Left lobe of liver (tissue), 2 donors: Measurements from ENCODE around the gene COX19. TPM values are rescaled to one million over a fixed set of nuclear protein-coding genes. Genes with fewer than 3 reads are reported as not detected.

Experiments
- ATAC-seq: fragments of 200-7000 bp; cut with Tn5 transposase; one replicate; pipeline ENCODE4 v1.9.1; 2020; ENCODE audit warnings: mild to moderate bottlenecking, moderate library complexity
- DNase-seq: peaks from one replicate; pipeline ENCODE4 v3.0.0-alpha.2; 2020; ENCODE audit warnings: low spot score
- total RNA-seq: library from RNA; stranded (reverse); gene quantifications from one replicate; pipeline ENCODE4 v1.2.1, GENCODE V29; 2021
- donor health status: DM: no; HTN: no; CAD: no; lungs with moderate emphysema.
- donor health status: DM: no; HTN: yes; CAD: no.

COX19 gene
- total RNA-seq, 1 donor from 2014 or later = 5.2 TPM

DNA sequence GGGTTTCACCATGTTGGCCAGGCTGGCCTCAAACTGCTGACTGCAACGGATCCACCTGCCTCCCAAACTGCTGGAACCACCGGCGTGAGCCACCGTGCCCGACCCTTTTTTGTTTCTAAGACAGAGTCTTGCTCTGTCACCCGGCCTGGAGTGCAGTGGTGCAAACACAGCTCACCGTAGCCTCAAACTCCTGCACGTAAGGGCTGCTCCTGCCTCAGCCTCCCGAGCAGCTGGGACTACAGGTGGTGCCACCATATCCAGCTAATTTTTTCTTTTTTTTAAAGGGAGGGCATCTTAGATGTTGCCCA lies 57.3 kb downstream of the COX19 start:
- ATAC-seq = no peak
- peak; percentile 29 for DNase-seq

DNA sequence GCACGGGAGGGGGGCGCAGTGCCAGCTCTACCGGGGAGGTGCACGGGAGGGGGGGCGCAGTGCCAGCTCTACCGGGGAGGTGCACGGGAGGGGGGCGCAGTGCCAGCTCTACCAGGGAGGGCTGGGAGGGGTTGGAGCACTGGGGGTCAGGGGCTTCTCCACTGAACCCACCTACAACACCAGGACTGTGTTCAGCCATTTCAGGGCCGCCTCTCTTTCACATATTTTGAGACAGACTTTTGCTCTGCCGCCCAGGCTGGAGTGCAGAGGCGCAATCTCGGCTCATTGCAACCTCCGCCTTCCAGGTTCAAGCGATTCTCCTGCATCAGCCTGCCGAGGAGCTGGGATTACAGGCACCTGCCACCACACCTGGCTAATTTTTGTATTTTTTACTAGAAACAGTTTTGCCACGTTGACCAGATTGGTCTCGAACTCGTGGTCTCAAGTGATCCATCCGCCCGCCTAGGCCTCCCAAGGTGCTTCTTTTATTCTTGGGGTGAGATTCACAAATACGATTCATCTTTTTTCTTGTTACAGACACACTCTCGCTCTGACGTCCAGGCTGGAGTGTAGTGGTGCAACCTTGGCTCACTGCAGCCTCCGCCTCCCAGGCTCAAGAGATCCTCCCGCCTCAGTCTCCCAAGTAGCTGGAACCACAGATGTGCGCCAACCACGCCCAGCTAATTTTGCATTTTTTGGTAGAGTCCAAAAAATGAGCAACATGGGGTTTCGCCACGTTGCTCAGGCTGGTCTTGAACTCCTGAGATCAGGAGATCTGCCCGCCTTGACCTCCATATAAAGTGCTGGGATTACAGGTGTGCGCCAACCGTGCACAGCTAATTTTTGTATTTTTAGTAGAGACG lies 57.9 kb downstream of the COX19 start:
- ATAC-seq = no peak
- DNase-seq = no peak

DNA sequence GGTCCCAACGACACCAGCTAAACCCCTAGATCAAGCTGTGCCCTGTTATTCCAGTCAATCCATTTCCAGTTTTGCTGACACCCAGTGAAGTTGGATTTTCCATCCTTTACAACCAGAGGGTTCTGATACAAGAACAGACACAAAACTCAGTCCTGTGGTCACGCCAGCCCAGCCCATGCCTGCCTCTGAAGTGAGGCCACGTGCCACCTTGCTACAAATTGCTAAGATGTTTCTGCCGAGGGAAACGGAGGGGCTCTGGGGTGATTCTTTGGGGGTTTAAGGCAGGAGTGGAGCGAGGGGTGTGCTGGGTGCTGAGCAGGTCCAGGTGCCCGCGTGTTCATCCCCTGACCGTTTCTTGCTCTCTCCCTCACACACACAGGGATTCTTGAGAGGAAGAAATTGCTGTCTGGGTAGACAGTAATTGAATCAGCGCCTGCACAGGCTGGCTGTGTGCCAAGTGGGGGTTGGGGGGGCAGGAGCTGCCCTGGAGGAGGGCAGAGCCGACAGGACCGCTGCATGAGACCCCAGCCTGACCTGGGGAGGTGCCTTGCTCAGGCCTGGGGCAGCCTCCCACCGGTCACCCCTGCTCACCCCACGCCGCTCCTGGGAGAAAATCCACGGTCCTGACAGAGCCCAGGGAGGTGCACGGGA lies 58.9 kb downstream of the COX19 start:
- DNase-seq (no peak), ATAC-seq (no peak)

Other genes with a start within 250 kb of the COX19 start
- gene DNAAF5, start 248.8 kb downstream of the COX19 start, total RNA-seq = 10.0 TPM
- gene PRKAR1B, start 248.3 kb downstream of the COX19 start, total RNA-seq = 7.0 TPM
- gene SUN1, start 143.1 kb downstream of the COX19 start, total RNA-seq = 41.5 TPM
- 38.2 TPM for gene GET4, start 99.0 kb downstream of the COX19 start, total RNA-seq
- 2.8 TPM for gene ADAP1, start 20.9 kb downstream of the COX19 start, total RNA-seq
- gene CYP2W1, start 7.6 kb upstream of the COX19 start, total RNA-seq = 0.08 TPM
- 28.1 TPM for gene GPR146, start 69.0 kb upstream of the COX19 start, total RNA-seq
- gene GPER1, start 112.6 kb upstream of the COX19 start, total RNA-seq = 29.8 TPM
- gene ZFAND2A, start 184.6 kb upstream of the COX19 start, total RNA-seq = 39.8 TPM